Right atrium auricular region (tissue), 2 donors: ENCODE results near the gene GPC6. TPM values are rescaled to one million over a fixed set of nuclear protein-coding genes. Genes with fewer than 3 reads are reported as not detected.

Experiments
- DNase-seq: peaks from one replicate; pipeline ENCODE4 v3.0.0-alpha.2; 2019; ENCODE audit warnings: low spot score
- H3K27ac ChIP-seq, 2 donors: fragments of 200-600 bp; sonication (generic); 1 replicate in 1 of 2; 2 replicates in 1 of 2; pipeline ENCODE4 v1.5.1; 2016 to 2019
- H3K27me3 ChIP-seq, 2 donors: fragments of 200-600 bp; sonication (generic); one replicate each; pipeline versions ENCODE4 v1.5.1 to v1.6.0; 2017 to 2019
- H3K36me3 ChIP-seq: fragments of 200-600 bp; sonication (generic); one replicate; pipeline ENCODE4 v1.5.1; 2016
- H3K4me1 ChIP-seq, 2 donors: fragments of 200-600 bp; sonication (generic); one replicate each; pipeline versions ENCODE4 v1.5.1 to v1.6.0; 2017 to 2019
- H3K4me3 ChIP-seq, 2 donors: fragments of 200-600 bp; sonication (generic); 1 replicate in 1 of 2; 2 replicates in 1 of 2; pipeline ENCODE4 v1.5.1; 2017 to 2019; ENCODE audit warnings: mild to moderate bottlenecking in 1 of 2, moderate library complexity in 1 of 2
- H3K9me3 ChIP-seq, 2 donors: fragments of 200-600 bp; sonication (generic); one replicate each; pipeline ENCODE4 v1.5.1; 2019
- CTCF ChIP-seq, 2 donors: fragments of 200-600 bp; sonication (generic); IDR thresholded peaks; one replicate each; pipeline ENCODE4 v1.5.1; 2019; ENCODE audit warnings: antibody characterized with exemption in 2 of 2
- total RNA-seq, 2 donors: library from RNA; depleted of rRNA; stranded (reverse); fragments of >200 nt; gene quantifications; one replicate each; pipeline ENCODE4 v1.1.0, GENCODE V29; 2016

Gene GPC6
- total RNA-seq, 2 donors from 2014 or later = 1.3 to 3.8 TPM

GRCh38 chr13:93621051-93621450 is 394.4 kb downstream of the GPC6 start:
- no peak for TF ChIP-seq CTCF (IDR thresholded peaks at IDR 0.05)
- Histone ChIP-seq H3K27ac (no peak overlapping the region), H3K27me3 (no peaks in the 10 kb centered on the region), H3K4me1 (no peaks in the 10 kb centered on the region), H3K4me3 (no peak overlapping the region), H3K36me3 (no peaks in the 10 kb centered on the region), H3K9me3 (no peaks in the 10 kb centered on the region)
- no peak for DNase-seq

DNA sequence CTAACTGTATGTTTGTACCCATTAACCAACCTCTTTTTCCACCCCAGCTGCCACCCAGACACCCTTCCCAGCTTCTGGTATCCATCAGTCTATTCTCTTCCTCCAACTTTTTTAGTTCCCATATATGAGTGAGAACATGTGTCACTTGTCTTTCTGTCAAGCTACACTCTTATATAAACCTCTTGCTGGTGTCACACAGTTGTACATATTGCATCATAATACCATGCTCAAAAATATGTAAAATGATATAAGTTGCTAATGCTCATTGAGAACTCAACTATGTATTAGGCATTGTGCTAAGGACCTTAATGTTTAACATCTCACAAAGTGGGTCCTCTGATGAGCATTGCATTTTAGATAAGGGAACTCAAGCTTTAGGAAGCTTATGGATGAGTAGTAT is 395.4 kb downstream of the GPC6 start:
- Histone ChIP-seq H3K27me3 (no peaks in the 10 kb centered on the region), H3K4me3 (no peak overlapping the region), H3K36me3 (no peaks in the 10 kb centered on the region), H3K9me3 (no peaks in the 10 kb centered on the region), H3K27ac (no peak overlapping the region), H3K4me1 (no peaks in the 10 kb centered on the region)
- DNase-seq = no peak
- no peak for TF ChIP-seq CTCF (IDR thresholded peaks at IDR 0.05)

GRCh38 chr13:93624311-93624777 is 397.7 kb downstream of the GPC6 start:
- Histone ChIP-seq H3K9me3 (no peaks in the 10 kb centered on the region), H3K4me3 (no peak overlapping the region), H3K4me1 (no peaks in the 10 kb centered on the region), H3K27me3 (no peaks in the 10 kb centered on the region), H3K36me3 (no peaks in the 10 kb centered on the region), H3K27ac (no peak overlapping the region)
- DNase-seq = no peak
- no peak for TF ChIP-seq CTCF (IDR thresholded peaks at IDR 0.05)

DNA sequence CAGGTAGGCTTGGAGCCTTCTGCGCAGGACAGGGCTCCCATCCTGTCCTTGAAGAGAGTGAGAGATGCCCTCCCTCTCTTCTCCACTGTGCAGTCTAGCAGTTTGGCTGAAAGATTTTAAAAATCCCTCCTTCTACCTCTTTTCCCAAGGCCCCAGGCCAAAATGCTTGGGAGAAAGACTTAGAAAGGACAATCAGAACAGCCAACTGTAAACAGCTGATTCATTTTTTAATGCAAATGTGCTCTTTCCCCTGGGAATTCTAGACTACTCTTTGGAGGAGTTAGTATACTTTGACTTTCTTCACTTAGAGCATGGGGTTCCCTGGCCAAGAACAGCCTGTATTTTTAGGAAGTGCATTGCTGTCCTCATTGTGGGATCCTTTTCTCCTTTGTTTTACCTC is 398.9 kb downstream of the GPC6 start:
- Histone ChIP-seq H3K4me1 (no peaks in the 10 kb centered on the region), H3K9me3 (no peaks in the 10 kb centered on the region), H3K27ac (no peak overlapping the region), H3K27me3 (no peaks in the 10 kb centered on the region), H3K4me3 (no peak overlapping the region), H3K36me3 (no peaks in the 10 kb centered on the region)
- no peak for DNase-seq
- no peak for TF ChIP-seq CTCF (IDR thresholded peaks at IDR 0.05)

- no peak for TF ChIP-seq CTCF (IDR thresholded peaks at IDR 0.05)
- no peaks in the 10 kb centered on the region for H3K36me3 ChIP-seq
- no peak for DNase-seq
- H3K27me3 ChIP-seq = no peaks in the 10 kb centered on the region
- H3K27ac ChIP-seq = no peak overlapping the region
- no peaks in the 10 kb centered on the region for H3K4me1 ChIP-seq
- H3K9me3 ChIP-seq = no peaks in the 10 kb centered on the region
- no peak overlapping the region for H3K4me3 ChIP-seq
Observed at GRCh38 chr13:93628136-93628797, 401.7 kb downstream of the GPC6 start.

GRCh38 chr13:93635616-93636032 is 409.0 kb downstream of the GPC6 start:
- Histone ChIP-seq H3K4me1 (no peaks in the 10 kb centered on the region), H3K27ac (no peak overlapping the region), H3K36me3 (no peaks in the 10 kb centered on the region), H3K9me3 (no peaks in the 10 kb centered on the region), H3K4me3 (no peak overlapping the region), H3K27me3 (no peaks in the 10 kb centered on the region)
- DNase-seq = no peak
- no peak for TF ChIP-seq CTCF (IDR thresholded peaks at IDR 0.05)
